CD14-positive monocyte (primary cell): Measurements from ENCODE around the gene UCN. TPM values are rescaled to one million over a fixed set of nuclear protein-coding genes. Genes with fewer than 3 reads are reported as not detected.
"Not testable (repeated sequence)": the region's sequence is repeated elsewhere in the genome, so short reads cannot be mapped to it uniquely, and the experiment has no call there.

Source experiments
- DNase-seq, 3 donors: peaks; one replicate each; pipeline ENCODE4 v3.0.0-alpha.2; 2011 to 2022
- H2AFZ ChIP-seq: 2 replicates; pipeline ENCODE4 v1.6.0; 2012; ENCODE audit warnings: mild to moderate bottlenecking, low read depth, low read length, inconsistent platforms; ENCODE audit not compliant: insufficient read depth, poor library complexity, severe bottlenecking
- H3K27ac ChIP-seq, 2 donors: 1 replicate in 1 of 2; 2 replicates in 1 of 2; pipeline ENCODE4 v1.5.1; 2012 to 2013; ENCODE audit warnings: low read length in 2 of 2, control low read depth in 1 of 2, inconsistent platforms in 1 of 2, low read depth in 1 of 2, mild to moderate bottlenecking in 1 of 2
- H3K27me3 ChIP-seq, 2 donors: one replicate each; pipeline versions ENCODE4 v1.6.0 to v1.6.1; 2011 to 2013; ENCODE audit warnings: low read length in 2 of 2; ENCODE audit not compliant: control insufficient read depth in 2 of 2, insufficient read depth in 2 of 2
- H3K36me3 ChIP-seq, 2 donors: replicated peaks in 1 of 2; 1 replicate in 1 of 2; 2 replicates in 1 of 2; pipeline versions ENCODE4 v1.5.1 to v1.6.1; 2012 to 2013; ENCODE audit warnings: low read length in 2 of 2, control low read depth in 1 of 2, inconsistent platforms in 1 of 2, mild to moderate bottlenecking in 1 of 2; ENCODE audit not compliant: insufficient read depth in 2 of 2, control insufficient read depth in 1 of 2
- H3K4me1 ChIP-seq, 2 donors: 1 replicate in 1 of 2; 2 replicates in 1 of 2; pipeline versions ENCODE4 v1.5.1 to v1.6.1; 2012 to 2013; ENCODE audit warnings: low read length in 2 of 2, control low read depth in 1 of 2, inconsistent platforms in 1 of 2, mild to moderate bottlenecking in 1 of 2, moderate library complexity in 1 of 2; ENCODE audit not compliant: insufficient read depth in 2 of 2, control insufficient read depth in 1 of 2
- H3K4me2 ChIP-seq: replicated peaks from 2 replicates; pipeline ENCODE3; 2012; ENCODE audit warnings: low read length, moderate library complexity, mild to moderate bottlenecking; ENCODE audit not compliant: poor library complexity, severe bottlenecking; ENCODE audit errors: extremely low read depth
- H3K4me3 ChIP-seq, 3 experiments: fragments of 200-600 bp in 1 of 3; sonication (generic) in 1 of 3; replicated peaks in 1 of 3; 1 replicate in 2 of 3; 2 replicates in 1 of 3; pipeline ENCODE4 v1.5.1; 2011 to 2013; ENCODE audit warnings: low read length in 3 of 3, mild to moderate bottlenecking in 3 of 3, control low read depth in 2 of 3, low read depth in 2 of 3, inconsistent platforms in 1 of 3, moderate library complexity in 1 of 3
- H3K79me2 ChIP-seq: 2 replicates; pipeline ENCODE4 v1.6.0; 2012; ENCODE audit warnings: mild to moderate bottlenecking, control low read depth, inconsistent platforms, low read length, moderate library complexity; ENCODE audit not compliant: insufficient read depth
- H3K9ac ChIP-seq: 2 replicates; pipeline ENCODE4 v1.6.0; 2017; ENCODE audit warnings: low read length, mild to moderate bottlenecking; ENCODE audit not compliant: insufficient read depth, poor library complexity, severe bottlenecking
- H3K9me3 ChIP-seq, 2 donors: replicated peaks in 1 of 2; 1 replicate in 1 of 2; 2 replicates in 1 of 2; pipeline versions ENCODE4 v1.5.1 to v1.6.1; 2012 to 2013; ENCODE audit warnings: low read length in 2 of 2, control low read depth in 1 of 2; ENCODE audit not compliant: control insufficient read depth in 1 of 2, insufficient read depth in 1 of 2
- H4K20me1 ChIP-seq: 2 replicates; pipeline ENCODE4 v1.6.0; 2012; ENCODE audit warnings: mild to moderate bottlenecking, low read length, control low read depth, moderate library complexity; ENCODE audit not compliant: insufficient read depth
- H3K27ac Mint-ChIP-seq, 7 donors: one replicate each; pipeline ENCODE4 v1.8.0; 2020; ENCODE audit warnings: mild to moderate bottlenecking in 7 of 7, mixed read lengths in 7 of 7, moderate library complexity in 6 of 7, inconsistent platforms in 2 of 7
- H3K27me3 Mint-ChIP-seq, 3 donors: one replicate each; pipeline ENCODE4 v1.8.0; 2021 to 2022; ENCODE audit warnings: low read depth in 3 of 3, mild to moderate bottlenecking in 3 of 3, mixed read lengths in 3 of 3, moderate library complexity in 3 of 3, inconsistent platforms in 1 of 3
- H3K36me3 Mint-ChIP-seq, 2 donors: one replicate each; pipeline ENCODE4 v1.8.0; 2020; ENCODE audit warnings: mixed read lengths in 2 of 2, inconsistent platforms in 1 of 2, mild to moderate bottlenecking in 1 of 2
- H3K4me1 Mint-ChIP-seq: one replicate; pipeline ENCODE4 v1.8.0; 2020; ENCODE audit warnings: mild to moderate bottlenecking, mixed read lengths
- H3K4me3 Mint-ChIP-seq, 2 donors: one replicate each; pipeline ENCODE4 v1.8.0; 2020; ENCODE audit warnings: mild to moderate bottlenecking in 2 of 2, mixed read lengths in 2 of 2, moderate library complexity in 1 of 2
- H3K9me3 Mint-ChIP-seq, 7 donors: one replicate each; pipeline ENCODE4 v1.8.0; 2020 to 2022; ENCODE audit warnings: mixed read lengths in 7 of 7, mild to moderate bottlenecking in 6 of 7, moderate library complexity in 6 of 7, inconsistent platforms in 2 of 7
- WGBS: methylation state at CpG from one replicate; pipeline ENCODE4 v1.1.5; 2013; ENCODE audit warnings: missing lambda C conversion rate; ENCODE audit not compliant: insufficient coverage; 5-methylcytosine and 5-hydroxymethylcytosine counted together
- intact Hi-C, 2 donors: fragments of 100-400 bp; cut with micrococcal nuclease; formaldehyde crosslinking; loops; one replicate each; pipeline versions ENCODE4 v1.15.0 to v1.15.1; 2023
- polyA plus RNA-seq, 3 donors: library from polyadenylated mRNA; depleted of rRNA in 1 of 3; unstranded in 2 of 3; stranded (reverse) in 1 of 3; fragments of 300-500 nt in 2 of 3; fragments of >200 nt in 1 of 3; fragmentation: Illumina TruSeq in 2 of 3; gene quantifications; 1 replicate in 2 of 3; 2 replicates in 1 of 3; pipeline ENCODE4 v1.2.3, GENCODE V29; 2012 to 2021
- TF ChIP-seq, protein P1 (sequence below): fragments of 200-600 bp; IDR thresholded peaks from one replicate; pipeline ENCODE4 v1.8.0; 2022; ENCODE audit warnings: antibody characterized with exemption, mild to moderate bottlenecking

UCN gene
- polyA plus RNA-seq, 3 donors, result 0.39 to 2.2 (median 0.60) TPM

DNA sequence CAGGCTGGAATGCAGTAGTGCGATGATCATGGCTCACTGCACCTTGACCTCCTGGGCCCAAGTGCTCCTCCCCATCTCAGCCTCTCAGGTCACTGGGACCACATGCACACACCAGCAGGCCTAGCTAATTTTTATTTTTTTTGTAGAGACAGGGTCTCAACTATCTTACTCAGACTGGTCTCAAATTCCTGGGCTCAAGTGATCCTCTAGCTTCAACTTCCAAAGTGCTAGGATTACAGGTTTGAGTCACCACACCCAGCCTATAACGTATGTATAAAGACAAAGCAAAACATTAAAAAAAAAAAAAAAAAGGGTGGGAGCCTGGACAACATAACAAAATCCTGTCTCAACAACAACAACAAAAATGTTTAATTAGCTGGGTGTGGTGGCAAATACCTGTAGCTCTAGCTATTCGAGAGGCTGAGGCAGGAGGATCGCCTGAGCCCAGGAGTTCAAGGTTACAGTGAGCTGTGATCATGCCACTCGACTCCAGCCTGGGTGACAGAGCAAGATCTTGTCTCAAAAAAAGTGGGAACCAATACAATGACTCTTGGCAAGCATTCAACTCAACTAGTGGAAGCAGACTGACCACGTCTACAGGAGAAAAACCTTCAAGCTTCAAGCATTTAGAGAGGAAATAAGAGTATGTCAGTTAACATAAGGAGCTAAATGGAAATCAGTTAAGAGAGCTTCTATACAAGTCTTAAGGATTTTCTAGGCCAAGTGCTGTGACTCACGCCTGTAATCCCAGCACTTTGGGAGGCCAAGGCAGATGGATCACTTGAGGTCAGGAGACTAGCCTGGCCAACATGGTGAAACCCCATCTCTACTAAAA lies 45.7 kb upstream of the UCN start:
- 75% methylated on average over 4 of the region's 7 CpGs for WGBS
- no peak for DNase-seq
- no peak overlapping the region for H3K4me3 ChIP-seq
- Mint-ChIP-seq H3K9me3 (no peaks in the 10 kb centered on the region), H3K36me3 (peaks cover 8 to 38% of the 10 kb centered on the region in 2 donors), H3K27me3 (peaks cover 0 to 2% (median 0%) of the 10 kb centered on the region in 3 donors), H3K4me1 (peaks cover 40% of the 10 kb centered on the region), H3K27ac (peak overlapping the region in 6 of 7 donors; percentile 31 to 71 (median 36)), H3K4me3 (no peak overlapping the region)
- H3K4me2 ChIP-seq, result no peak overlapping the region
- H3K9me3 ChIP-seq, result no peaks in the 10 kb centered on the region
- TF ChIP-seq, protein P1, sequence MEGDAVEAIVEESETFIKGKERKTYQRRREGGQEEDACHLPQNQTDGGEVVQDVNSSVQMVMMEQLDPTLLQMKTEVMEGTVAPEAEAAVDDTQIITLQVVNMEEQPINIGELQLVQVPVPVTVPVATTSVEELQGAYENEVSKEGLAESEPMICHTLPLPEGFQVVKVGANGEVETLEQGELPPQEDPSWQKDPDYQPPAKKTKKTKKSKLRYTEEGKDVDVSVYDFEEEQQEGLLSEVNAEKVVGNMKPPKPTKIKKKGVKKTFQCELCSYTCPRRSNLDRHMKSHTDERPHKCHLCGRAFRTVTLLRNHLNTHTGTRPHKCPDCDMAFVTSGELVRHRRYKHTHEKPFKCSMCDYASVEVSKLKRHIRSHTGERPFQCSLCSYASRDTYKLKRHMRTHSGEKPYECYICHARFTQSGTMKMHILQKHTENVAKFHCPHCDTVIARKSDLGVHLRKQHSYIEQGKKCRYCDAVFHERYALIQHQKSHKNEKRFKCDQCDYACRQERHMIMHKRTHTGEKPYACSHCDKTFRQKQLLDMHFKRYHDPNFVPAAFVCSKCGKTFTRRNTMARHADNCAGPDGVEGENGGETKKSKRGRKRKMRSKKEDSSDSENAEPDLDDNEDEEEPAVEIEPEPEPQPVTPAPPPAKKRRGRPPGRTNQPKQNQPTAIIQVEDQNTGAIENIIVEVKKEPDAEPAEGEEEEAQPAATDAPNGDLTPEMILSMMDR, result no peak
- H4K20me1 ChIP-seq, result peaks cover 43% of the 10 kb centered on the region
- no peak overlapping the region for H2AFZ ChIP-seq
- H3K79me2 ChIP-seq, result peaks cover 92% of the 10 kb centered on the region
- peaks cover 16 to 28% of the 10 kb centered on the region in 2 donors for H3K4me1 ChIP-seq
- no peak overlapping the region for H3K9ac ChIP-seq
- no peak overlapping the region for H3K27ac ChIP-seq
- H3K36me3 ChIP-seq, result peaks cover 3 to 13% of the 10 kb centered on the region in 2 donors
- intact Hi-C loops, result no loop called here
- no peaks in the 10 kb centered on the region for H3K27me3 ChIP-seq

DNA sequence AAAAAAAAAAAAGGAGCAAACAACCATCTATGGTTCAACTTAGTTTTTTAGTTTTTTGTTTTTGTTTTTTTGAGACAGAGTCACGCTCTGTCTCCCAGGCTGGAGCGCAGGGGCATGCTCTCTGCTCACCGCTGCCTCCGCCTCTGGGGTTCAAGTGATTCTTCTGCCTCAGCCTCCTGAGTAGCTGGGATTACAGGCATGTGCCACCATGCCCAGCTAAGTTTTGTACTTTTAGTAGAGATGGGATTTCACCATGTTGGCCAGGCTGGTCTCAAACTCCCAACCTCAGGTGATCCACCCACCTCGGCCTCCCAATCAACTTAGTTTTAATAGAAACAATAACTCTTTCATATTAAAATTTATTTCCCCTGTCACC lies 45.1 kb upstream of the UCN start:
- H3K79me2 ChIP-seq, result peaks cover 92% of the 10 kb centered on the region
- H3K4me3 Mint-ChIP-seq, result not testable (repeated sequence)
- 100% methylated on average over 4 of the region's 5 CpGs for WGBS

More for the DNA sequence above, 45.1 kb upstream of the UCN start:
- H3K27ac ChIP-seq, H3K4me2 ChIP-seq, intact Hi-C loops, H3K9me3 ChIP-seq, H3K9ac ChIP-seq, DNase-seq, H3K4me3 ChIP-seq, H2AFZ ChIP-seq, H3K27me3 Mint-ChIP-seq, H3K27me3 ChIP-seq, H3K9me3 Mint-ChIP-seq: not testable (repeated sequence)
- H3K27ac Mint-ChIP-seq, result peak overlapping the region in 2 of 7 donors; percentile 42 to 71
- peaks cover 9 to 38% of the 10 kb centered on the region in 2 donors for H3K36me3 Mint-ChIP-seq
- Histone ChIP-seq H4K20me1 (peaks cover 45% of the 10 kb centered on the region), H3K36me3 (peaks cover 3 to 13% of the 10 kb centered on the region in 2 donors), H3K4me1 (peaks cover 16 to 27% of the 10 kb centered on the region in 2 donors)
- peaks cover 36% of the 10 kb centered on the region for H3K4me1 Mint-ChIP-seq
